ENCODE measurements around the gene EMB. TPM values are rescaled to one million over a fixed set of nuclear protein-coding genes. Genes with fewer than 3 reads are reported as not detected.
"Not testable (repeated sequence)": the region's sequence is repeated elsewhere in the genome, so short reads cannot be mapped to it uniquely, and the experiment has no call there.

Gene EMB, protein sequence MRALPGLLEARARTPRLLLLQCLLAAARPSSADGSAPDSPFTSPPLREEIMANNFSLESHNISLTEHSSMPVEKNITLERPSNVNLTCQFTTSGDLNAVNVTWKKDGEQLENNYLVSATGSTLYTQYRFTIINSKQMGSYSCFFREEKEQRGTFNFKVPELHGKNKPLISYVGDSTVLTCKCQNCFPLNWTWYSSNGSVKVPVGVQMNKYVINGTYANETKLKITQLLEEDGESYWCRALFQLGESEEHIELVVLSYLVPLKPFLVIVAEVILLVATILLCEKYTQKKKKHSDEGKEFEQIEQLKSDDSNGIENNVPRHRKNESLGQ
- 0.83 and 0.89 TPM in 2 replicates for polyA plus RNA-seq (2011; rRNA removed)
- polyA minus RNA-seq (2011; rRNA and poly(A)+ RNA removed), result 0.55 and 1.3 TPM in 2 replicates

DNA sequence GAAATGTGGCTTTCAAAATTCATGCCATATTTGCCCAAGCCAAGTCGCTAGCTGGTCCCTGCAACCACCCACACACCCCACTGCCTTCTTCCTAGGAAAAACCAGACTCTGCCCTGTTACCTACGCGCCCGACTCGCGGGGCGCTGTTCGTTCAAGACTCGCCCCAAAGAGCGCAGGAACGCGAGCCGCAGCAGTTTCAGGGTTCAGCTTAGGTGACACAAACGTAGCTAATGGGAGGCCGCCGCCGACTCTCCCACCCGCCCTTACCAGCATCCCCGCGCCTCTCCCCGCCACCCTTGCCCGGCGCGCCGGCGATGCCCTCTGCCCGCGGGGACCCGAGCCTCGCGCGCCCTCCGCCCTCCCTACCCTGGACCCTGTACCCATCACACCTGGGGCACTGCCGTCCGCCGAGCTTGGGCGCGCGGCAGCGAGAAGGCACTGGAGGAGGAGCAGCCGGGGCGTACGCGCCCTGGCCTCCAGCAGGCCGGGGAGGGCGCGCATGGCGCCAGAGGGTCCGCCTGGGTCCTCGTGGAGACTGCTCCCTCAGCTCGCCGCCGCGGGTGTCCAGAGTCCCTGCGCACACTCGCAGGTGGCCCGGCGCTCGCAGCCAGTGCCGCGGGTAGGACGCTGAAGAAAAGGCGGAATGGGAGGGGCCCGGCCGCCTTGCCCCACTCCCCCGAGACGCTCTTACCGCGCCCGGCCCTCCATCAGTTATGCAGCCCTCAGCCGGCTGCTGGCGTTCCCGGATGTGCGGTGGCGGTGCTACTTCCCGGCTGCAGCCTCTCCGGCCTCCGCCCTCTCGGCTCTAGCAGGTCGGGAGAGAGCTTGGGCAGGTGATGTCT lies at the start of gene EMB:
Gene EMB, minus strand, starts transcription at position 638 of the 842 bp plus-strand sequence. Its CDS starts 137 bp downstream, at position 501.
- DNase-seq (ENCODE audit: low read depth, low spot score), result no peak
- CTCF ChIA-PET, result no interaction called here
- POLR2A ChIA-PET, result no interaction called here
- H3K9me3 ChIP-seq (ENCODE audit: control insufficient read depth, insufficient read depth, low read length), result peaks cover 5% of the 10 kb centered on the region; the same call in 1 of the 2 replicates
- peak within 1 kb of the TSS; percentile 32 for H3K4me3 ChIP-seq (ENCODE audit: low read depth, low read length)
- no peak within 1 kb of the TSS for H3K27ac ChIP-seq (ENCODE audit: low read depth, low read length)
- peaks cover 2% of the 10 kb centered on the region for H3K27me3 ChIP-seq (ENCODE audit: control insufficient read depth, insufficient read depth, low read length)
- TF ChIP-seq, protein P1, sequence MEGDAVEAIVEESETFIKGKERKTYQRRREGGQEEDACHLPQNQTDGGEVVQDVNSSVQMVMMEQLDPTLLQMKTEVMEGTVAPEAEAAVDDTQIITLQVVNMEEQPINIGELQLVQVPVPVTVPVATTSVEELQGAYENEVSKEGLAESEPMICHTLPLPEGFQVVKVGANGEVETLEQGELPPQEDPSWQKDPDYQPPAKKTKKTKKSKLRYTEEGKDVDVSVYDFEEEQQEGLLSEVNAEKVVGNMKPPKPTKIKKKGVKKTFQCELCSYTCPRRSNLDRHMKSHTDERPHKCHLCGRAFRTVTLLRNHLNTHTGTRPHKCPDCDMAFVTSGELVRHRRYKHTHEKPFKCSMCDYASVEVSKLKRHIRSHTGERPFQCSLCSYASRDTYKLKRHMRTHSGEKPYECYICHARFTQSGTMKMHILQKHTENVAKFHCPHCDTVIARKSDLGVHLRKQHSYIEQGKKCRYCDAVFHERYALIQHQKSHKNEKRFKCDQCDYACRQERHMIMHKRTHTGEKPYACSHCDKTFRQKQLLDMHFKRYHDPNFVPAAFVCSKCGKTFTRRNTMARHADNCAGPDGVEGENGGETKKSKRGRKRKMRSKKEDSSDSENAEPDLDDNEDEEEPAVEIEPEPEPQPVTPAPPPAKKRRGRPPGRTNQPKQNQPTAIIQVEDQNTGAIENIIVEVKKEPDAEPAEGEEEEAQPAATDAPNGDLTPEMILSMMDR (IDR thresholded peaks at IDR 0.05; ENCODE audit: low read depth, low read length), result no peak

DNA sequence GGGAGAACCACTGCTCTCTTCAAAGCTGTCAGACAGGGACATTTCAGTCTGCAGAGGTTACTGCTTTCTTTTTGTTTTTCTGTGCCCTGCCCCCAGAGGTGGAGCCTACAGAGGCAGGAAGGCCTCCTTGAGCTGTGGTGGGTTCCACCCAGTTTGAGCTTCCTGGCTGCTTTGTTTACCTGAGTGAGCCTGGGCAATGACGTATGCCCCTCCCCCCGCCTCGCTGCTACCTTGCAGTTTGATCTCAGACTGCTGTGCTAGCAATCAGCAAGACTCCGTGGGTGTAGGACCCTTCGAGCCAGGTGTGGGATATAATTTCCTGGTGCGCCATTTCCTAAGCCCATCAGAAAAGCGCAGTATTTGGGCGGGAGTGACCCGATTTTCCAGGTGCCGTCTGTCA lies 48.4 kb upstream of the EMB start:
- POLR2A ChIA-PET; H3K27me3 ChIP-seq (ENCODE audit: control insufficient read depth, insufficient read depth, low read length); DNase-seq (ENCODE audit: low read depth, low spot score); H3K27ac ChIP-seq (ENCODE audit: low read depth, low read length); CTCF ChIA-PET; H3K9me3 ChIP-seq (ENCODE audit: control insufficient read depth, insufficient read depth, low read length); H3K4me3 ChIP-seq (ENCODE audit: low read depth, low read length): not testable (repeated sequence)

DNA sequence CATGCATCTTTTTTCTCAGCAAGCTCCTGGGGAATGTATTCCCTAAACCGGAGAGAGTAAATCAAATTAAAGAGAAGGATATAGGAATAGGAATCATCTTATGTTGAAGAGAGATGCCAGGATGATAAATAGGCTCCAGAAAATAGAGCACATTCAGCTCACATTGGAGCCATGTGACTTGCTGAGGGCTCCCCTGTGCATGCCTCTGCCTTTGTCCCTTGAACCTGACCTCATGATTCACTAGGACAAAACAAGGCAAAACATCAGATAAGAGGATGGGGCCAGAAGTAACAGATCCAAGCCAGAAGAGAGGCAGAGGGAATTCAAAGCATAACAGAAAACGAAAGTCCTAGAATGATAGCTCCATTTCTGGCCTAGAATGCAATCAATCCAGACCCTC lies 37.7 kb upstream of the EMB start:
- H3K27me3 ChIP-seq (ENCODE audit: control insufficient read depth, insufficient read depth, low read length); H3K27ac ChIP-seq (ENCODE audit: low read depth, low read length); CTCF ChIA-PET; DNase-seq (ENCODE audit: low read depth, low spot score); H3K4me3 ChIP-seq (ENCODE audit: low read depth, low read length); POLR2A ChIA-PET; H3K9me3 ChIP-seq (ENCODE audit: control insufficient read depth, insufficient read depth, low read length): not testable (repeated sequence)

DNA sequence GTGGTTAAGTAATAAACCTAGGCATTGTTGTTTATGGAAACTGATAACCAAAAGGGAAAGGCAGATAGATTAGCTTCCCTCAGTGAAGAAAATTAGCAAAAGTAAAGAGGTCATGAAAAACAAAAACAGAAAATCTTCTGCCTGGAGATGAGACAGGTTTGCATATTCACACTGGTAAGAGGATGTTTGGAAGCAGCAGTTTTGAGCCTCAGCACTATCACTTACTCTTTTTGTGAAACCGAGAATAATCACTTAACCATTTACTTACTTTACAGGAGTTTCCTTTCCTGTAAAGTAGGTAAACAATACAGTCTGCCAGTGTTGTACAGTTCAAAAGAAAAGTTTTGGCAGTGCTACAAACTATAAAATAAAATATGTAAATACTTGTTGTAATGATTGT lies 35.5 kb upstream of the EMB start:
- Histone ChIP-seq H3K9me3 (ENCODE audit: control insufficient read depth, insufficient read depth, low read length) (no peaks in the 10 kb centered on the region), H3K4me3 (ENCODE audit: low read depth, low read length) (no peak overlapping the region), H3K27ac (ENCODE audit: low read depth, low read length) (no peak overlapping the region), H3K27me3 (ENCODE audit: control insufficient read depth, insufficient read depth, low read length) (no peaks in the 10 kb centered on the region)
- TF ChIP-seq, protein P1 (IDR thresholded peaks at IDR 0.05; ENCODE audit: low read depth, low read length), result no peak
- ChIA-PET CTCF (no interaction called here), POLR2A (no interaction called here)
- DNase-seq (ENCODE audit: low read depth, low spot score), result no peak

GRCh38 chr5:50465015-50465414 lies 23.9 kb upstream of the EMB start:
- H3K27ac ChIP-seq (ENCODE audit: low read depth, low read length); CTCF ChIA-PET; H3K9me3 ChIP-seq (ENCODE audit: control insufficient read depth, insufficient read depth, low read length); H3K27me3 ChIP-seq (ENCODE audit: control insufficient read depth, insufficient read depth, low read length); POLR2A ChIA-PET; H3K4me3 ChIP-seq (ENCODE audit: low read depth, low read length); DNase-seq (ENCODE audit: low read depth, low spot score): not testable (repeated sequence)

GRCh38 chr5:50463726-50464125 lies 22.6 kb upstream of the EMB start:
- no peaks in the 10 kb centered on the region for H3K27me3 ChIP-seq (ENCODE audit: control insufficient read depth, insufficient read depth, low read length)
- TF ChIP-seq, protein P1 (IDR thresholded peaks at IDR 0.05; ENCODE audit: low read depth, low read length), result no peak
- DNase-seq (ENCODE audit: low read depth, low spot score), result no peak
- no peak overlapping the region for H3K4me3 ChIP-seq (ENCODE audit: low read depth, low read length)
- no peak overlapping the region for H3K27ac ChIP-seq (ENCODE audit: low read depth, low read length)
- peaks cover 8% of the 10 kb centered on the region for H3K9me3 ChIP-seq (ENCODE audit: control insufficient read depth, insufficient read depth, low read length)
- CTCF ChIA-PET, result interaction anchor here (0.6 kb wide), 1 partner anchor 82 kb away, joined by 5 read pairs; no protein-coding TSS in a partner anchor
- POLR2A ChIA-PET, result no interaction called here
